Subcutaneous adipose tissue (tissue), 4 donors: Measurements from ENCODE around the gene UBAP2. TPM values are rescaled to one million over a fixed set of nuclear protein-coding genes. Genes with fewer than 3 reads are reported as not detected.

Experiments
- total RNA-seq, 4 donors: library from RNA; depleted of rRNA; stranded (reverse); fragments of >200 nt; gene quantifications; one replicate each; pipeline ENCODE4 v1.1.0, GENCODE V29; 2016
- TF ChIP-seq, protein P1 (sequence below): fragments of 450-650 bp; IDR thresholded peaks from one replicate; pipeline ENCODE4 v1.5.1; 2016; ENCODE audit warnings: low read depth, mild to moderate bottlenecking, control low read depth, antibody characterized with exemption, moderate library complexity

The UBAP2 gene
- total RNA-seq, 4 donors from 2014 or later: 20.5 to 29.6 (median 22.7) TPM

DNA sequence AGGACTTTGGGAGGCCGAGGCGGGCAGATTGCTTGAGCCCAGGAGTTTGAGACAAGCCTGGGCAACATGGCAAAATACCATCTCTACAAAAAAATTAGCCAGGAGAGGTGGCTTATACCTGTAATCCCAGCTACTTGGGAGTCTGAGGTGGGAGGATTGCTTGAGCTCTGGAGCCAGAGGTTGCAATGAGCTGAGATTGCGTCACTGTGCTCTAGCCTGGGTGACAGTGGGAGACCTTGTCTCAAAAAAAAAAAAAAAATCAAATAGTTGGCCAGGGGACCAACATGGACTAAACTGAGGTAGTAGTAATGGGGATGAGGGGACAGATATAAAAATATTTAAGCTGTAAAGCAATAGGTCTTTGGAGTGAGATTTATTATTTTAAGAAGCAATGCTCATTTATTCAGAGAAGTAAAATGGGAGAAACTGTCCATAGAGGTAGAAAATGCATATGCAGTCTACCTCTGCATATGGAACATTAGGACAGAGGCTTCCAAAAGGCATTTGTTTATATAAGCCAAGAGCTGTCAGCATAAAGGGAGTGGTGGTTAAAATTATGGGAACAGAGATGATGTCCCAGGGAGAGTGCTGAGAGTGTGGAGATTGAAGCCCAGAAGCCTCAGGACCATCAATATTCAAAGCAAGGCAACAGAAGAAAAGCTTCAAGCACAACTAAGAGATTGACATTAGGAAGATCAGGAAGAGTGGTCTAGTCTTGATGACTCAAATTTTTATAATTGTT lies 133.6 kb downstream of the UBAP2 start:
- TF ChIP-seq, protein P1, sequence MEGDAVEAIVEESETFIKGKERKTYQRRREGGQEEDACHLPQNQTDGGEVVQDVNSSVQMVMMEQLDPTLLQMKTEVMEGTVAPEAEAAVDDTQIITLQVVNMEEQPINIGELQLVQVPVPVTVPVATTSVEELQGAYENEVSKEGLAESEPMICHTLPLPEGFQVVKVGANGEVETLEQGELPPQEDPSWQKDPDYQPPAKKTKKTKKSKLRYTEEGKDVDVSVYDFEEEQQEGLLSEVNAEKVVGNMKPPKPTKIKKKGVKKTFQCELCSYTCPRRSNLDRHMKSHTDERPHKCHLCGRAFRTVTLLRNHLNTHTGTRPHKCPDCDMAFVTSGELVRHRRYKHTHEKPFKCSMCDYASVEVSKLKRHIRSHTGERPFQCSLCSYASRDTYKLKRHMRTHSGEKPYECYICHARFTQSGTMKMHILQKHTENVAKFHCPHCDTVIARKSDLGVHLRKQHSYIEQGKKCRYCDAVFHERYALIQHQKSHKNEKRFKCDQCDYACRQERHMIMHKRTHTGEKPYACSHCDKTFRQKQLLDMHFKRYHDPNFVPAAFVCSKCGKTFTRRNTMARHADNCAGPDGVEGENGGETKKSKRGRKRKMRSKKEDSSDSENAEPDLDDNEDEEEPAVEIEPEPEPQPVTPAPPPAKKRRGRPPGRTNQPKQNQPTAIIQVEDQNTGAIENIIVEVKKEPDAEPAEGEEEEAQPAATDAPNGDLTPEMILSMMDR: no peak

DNA sequence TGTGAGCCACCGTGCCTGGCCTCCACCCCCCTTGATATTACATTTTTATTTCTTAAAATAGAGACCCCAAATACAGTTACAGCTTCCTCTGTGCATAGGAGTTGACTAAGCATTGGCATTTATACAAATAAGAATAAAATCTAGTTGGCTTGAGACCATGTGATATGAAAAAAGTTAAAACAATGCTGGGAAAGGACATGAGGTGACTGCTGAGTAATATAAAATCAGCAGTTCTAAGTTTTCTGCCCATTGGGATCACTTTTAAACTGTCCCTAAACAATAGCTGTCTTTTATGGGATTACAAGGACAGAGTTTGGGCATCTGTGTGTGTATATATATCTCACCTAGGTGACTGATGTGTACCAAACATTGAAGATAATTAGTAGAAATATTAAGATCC lies 135.1 kb downstream of the UBAP2 start:
- TF ChIP-seq, protein P1: no peak

DNA sequence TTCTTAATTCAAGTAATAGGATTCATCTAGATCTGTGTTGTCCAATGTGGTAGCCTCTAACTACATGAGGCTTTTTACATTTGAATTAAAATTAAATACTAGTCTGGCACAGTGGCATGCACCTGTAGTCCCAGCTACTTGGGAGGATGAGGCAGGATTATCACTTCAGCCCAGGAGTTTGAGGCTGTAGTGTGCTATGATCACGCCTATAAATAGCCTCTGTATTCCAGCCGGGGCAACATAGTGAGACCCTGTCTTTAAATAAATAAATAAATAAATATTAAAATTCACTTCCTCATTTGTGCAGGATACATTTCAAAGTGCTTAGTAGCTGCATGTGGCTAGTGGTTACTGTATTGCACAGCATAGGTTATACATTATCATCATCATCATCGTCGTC lies 139.9 kb downstream of the UBAP2 start:
- TF ChIP-seq, protein P1: no peak

DNA sequence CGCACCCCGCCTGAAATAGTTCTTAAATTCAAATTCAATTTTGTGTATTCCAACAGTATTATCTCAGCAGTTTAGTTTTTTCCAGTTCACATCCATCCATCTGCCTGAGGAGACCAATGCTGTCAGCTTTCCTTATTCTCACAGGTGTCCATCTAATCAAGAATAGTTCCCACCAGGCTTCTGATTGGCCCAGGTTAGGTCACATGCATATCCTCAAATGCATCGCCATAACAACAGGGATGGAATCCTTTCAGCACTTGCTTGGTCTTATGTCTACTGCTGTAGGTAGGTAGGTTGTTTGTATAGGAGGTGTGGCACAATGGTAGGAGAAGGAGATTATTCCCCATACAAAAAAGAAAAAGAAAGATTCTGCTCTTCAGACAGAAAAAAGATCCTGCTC lies 140.6 kb downstream of the UBAP2 start:
- TF ChIP-seq, protein P1: no peak

DNA sequence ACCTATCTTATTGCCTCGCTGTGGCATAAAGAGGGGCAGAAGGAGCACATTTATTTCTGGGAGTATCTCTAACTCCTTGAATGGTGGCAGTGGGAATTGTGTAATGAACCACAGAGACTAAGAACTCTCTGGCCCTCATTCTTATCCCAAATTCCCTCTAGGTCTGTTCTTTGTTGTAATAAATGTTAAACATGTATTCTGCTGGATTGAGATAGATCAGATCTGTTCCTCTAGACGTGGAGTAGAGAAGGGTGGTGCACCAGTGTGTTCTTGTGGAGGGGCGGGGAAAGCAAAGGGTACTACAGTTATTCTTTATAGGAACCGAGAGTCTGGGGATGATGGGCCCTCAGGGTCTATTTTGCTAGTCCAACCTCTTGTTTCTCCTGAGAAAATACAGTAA lies 141.3 kb downstream of the UBAP2 start:
- TF ChIP-seq, protein P1: no peak

DNA sequence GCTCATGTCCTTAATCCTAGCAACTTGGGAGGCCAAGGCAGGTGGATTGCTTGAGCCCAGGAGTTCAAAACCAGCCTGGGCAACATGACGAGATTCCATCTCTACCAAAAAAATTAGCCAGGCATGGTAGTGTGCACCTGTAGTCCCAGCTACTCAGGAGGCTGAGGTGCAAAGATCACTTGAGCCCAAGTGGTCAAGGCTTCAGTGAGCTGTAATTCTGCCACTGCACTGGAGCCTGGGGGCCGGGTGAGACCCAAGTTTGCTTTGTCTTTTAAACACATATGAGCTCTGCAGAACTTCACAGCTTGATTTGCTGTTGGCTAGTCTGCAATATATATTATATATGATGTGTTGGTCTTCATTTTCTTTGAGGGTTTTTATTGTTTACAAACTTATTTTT lies 141.9 kb downstream of the UBAP2 start:
- TF ChIP-seq, protein P1: no peak

DNA sequence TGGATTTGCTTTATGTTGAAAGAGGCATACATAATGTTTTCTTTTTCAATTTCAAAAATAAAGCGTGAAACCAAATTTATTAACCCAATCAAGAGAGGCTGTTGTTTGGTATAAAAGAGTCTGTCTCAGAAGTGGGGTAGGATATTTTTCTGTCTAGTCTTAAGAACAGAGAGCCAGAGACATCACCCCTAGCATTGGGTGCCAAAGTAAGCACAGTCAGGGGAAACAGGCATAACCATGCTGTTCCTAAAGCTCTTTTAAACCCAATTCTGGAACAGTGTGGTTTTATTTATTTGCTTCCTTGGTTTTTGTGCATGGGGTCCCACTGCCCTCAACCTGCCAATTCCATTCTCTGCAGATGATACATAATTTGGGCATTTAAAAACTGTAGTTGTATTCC lies 143.6 kb downstream of the UBAP2 start:
- TF ChIP-seq, protein P1: no peak
